Stimulated activated CD4-positive, alpha-beta T cell treated with anti-CD3 and anti-CD28 coated beads, Interleukin-2, amount 100 ng/mL, for 4 hours (primary cell): ENCODE data around the gene APOO.
"Not testable (repeated sequence)": the region's sequence is repeated elsewhere in the genome, so short reads cannot be mapped to it uniquely, and the experiment has no call there.

Experiments used
- DNase-seq: peaks from one replicate; pipeline ENCODE4 v3.0.0-alpha.2; 2020; ENCODE audit warnings: low read depth

APOO gene

GRCh38 chrX:23859238-23859637, 48.5 kb downstream of the APOO start:
- not testable (repeated sequence) for DNase-seq

GRCh38 chrX:23857935-23858334, 49.8 kb downstream of the APOO start:
- DNase-seq, result no peak

GRCh38 chrX:23857363-23857762, 50.4 kb downstream of the APOO start:
- DNase-seq, result no peak

- DNase-seq, result no peak
Measured at GRCh38 chrX:23855569-23855968, 52.2 kb downstream of the APOO start.

- no peak for DNase-seq
Measured at GRCh38 chrX:23854945-23855344, 52.8 kb downstream of the APOO start.

- no peak for DNase-seq
Measured at GRCh38 chrX:23854122-23854521, 53.6 kb downstream of the APOO start.

GRCh38 chrX:23851544-23851943, 56.2 kb downstream of the APOO start:
- no peak for DNase-seq

- DNase-seq, result no peak
Measured at GRCh38 chrX:23849241-23849640, 58.5 kb downstream of the APOO start.

- DNase-seq, result no peak
Measured at GRCh38 chrX:23845351-23845817, 62.4 kb downstream of the APOO start.

- DNase-seq, result no peak
Measured at GRCh38 chrX:23844502-23845138, 63.1 kb downstream of the APOO start.

GRCh38 chrX:23841847-23842522, 65.8 kb downstream of the APOO start:
- no peak for DNase-seq

- DNase-seq, result no peak
Measured at GRCh38 chrX:23840674-23841073, 67.1 kb downstream of the APOO start.

GRCh38 chrX:23838953-23839352, 68.8 kb downstream of the APOO start:
- DNase-seq, result no peak

- no peak for DNase-seq
Measured at GRCh38 chrX:23832721-23833120, 75.0 kb downstream of the APOO start.

- no peak for DNase-seq
Measured at GRCh38 chrX:23828881-23829280, 78.9 kb downstream of the APOO start.

GRCh38 chrX:23826653-23827052, 81.1 kb downstream of the APOO start:
- no peak for DNase-seq

- DNase-seq, result no peak
Measured at GRCh38 chrX:23826216-23826615, 81.5 kb downstream of the APOO start.

GRCh38 chrX:23825675-23826074, 82.1 kb downstream of the APOO start:
- DNase-seq, result no peak

- no peak for DNase-seq
Measured at GRCh38 chrX:23822841-23823240, 84.9 kb downstream of the APOO start.

- no peak for DNase-seq
Measured at GRCh38 chrX:23822397-23822796, 85.3 kb downstream of the APOO start.

- no peak for DNase-seq
Measured at GRCh38 chrX:23821847-23822246, 85.9 kb downstream of the APOO start.

- no peak for DNase-seq
Measured at GRCh38 chrX:23820235-23820782, 87.4 kb downstream of the APOO start.

GRCh38 chrX:23819385-23820234, 88.1 kb downstream of the APOO start:
- no peak for DNase-seq
